ENCODE measurements around the gene ST3GAL2.
"Not testable (repeated sequence)": the region's sequence is repeated elsewhere in the genome, so short reads cannot be mapped to it uniquely, and the experiment has no call there.

The ST3GAL2 gene

GRCh38 chr16:70381604-70382342 is 57.1 kb downstream of the ST3GAL2 start:
- no peak for DNase-seq

DNA sequence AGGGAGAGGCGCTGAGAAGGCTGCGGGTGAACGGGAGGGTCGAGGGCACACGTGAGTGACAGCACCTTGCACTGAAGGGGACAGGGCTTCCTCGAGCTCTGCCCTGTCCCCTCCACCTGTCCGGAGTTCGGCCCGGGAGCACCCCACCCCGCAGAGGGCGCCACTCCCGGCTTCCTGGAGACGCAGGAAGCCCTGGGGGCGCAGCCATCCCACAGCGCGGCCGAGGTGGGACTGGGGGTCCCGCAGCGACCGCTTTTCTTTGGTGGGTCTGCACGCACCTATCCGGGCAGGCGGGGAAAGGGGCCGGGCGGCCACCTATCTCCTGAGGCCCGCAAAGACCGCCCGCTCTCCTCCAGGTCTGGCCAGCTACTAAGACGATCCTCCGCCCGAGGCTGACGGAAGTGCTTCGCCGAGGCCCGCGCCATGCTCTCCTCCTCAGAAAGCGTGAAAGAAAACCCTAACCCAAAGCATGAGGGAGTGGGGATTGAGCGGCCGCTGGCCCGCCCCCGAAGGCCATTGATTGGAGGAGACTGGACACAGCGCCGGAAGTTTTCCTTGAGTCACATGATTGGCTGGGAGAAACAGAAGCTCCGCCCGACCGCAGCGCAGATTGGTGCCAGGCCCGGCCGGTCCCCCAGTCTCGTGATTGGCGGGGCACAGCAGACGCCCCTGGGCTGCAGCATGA is 57.8 kb downstream of the ST3GAL2 start:
- DNase-seq = peak; percentile 96

GRCh38 chr16:70380248-70380918 is 58.5 kb downstream of the ST3GAL2 start:
- peak; percentile 83 for DNase-seq

- no peak for DNase-seq
Observed at GRCh38 chr16:70378869-70379493, 59.9 kb downstream of the ST3GAL2 start.

GRCh38 chr16:70377782-70378181 is 61.1 kb downstream of the ST3GAL2 start:
- DNase-seq = no peak

DNA sequence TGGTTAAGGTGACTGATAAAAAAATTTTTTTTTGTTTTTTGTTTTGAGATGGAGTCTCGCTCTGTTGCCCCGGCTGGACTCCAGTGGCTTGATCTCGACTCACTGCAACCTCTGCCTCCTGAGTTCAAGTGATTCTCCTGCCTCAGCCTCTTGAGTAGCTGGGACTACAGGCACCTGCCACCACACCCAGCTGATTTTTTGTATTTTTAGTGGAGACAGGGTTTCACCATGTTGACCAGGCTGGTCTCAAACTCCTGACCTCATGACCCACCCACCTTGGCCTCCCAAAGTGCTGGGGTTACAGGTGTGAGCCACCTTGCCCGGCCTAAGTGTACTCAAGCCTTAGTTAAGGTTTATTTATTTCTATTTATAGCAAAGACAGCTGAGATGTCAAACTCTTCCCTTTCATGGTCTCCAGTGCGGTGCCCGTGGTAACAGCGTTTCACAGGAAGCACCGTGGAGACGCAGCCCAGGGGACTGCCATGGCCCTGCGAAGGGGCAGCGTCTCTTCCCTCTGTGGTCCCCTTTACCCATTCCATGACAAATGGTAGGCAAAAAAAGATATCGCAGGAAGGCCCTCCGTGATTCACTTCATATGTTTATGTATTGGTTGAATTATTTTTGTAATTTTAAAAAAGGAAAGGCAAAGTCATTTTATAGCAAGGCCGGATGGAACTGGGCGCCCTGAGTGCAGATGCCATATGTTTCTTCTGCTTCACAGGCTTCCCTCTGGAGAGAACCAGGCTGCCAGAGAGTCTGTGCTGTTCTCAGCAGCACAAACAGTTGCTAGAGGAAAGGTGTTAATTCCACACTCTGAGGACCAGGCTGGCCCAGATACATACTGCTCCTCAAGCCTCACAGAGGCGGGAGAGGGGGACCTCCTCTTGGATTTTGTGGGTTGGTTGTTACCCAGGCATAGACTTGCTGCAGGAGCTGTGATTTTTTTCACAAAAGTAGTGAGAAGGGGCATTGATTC is 63.0 kb downstream of the ST3GAL2 start:
- DNase-seq = no peak

GRCh38 chr16:70374213-70374612 is 64.7 kb downstream of the ST3GAL2 start:
- DNase-seq = no peak

- no peak for DNase-seq
Observed at GRCh38 chr16:70372921-70373728, 65.8 kb downstream of the ST3GAL2 start.

GRCh38 chr16:70370924-70371323 is 68.0 kb downstream of the ST3GAL2 start:
- no peak for DNase-seq

GRCh38 chr16:70370145-70370544 is 68.8 kb downstream of the ST3GAL2 start:
- DNase-seq = peak; percentile 46

GRCh38 chr16:70364399-70364798 is 74.5 kb downstream of the ST3GAL2 start:
- no peak for DNase-seq

GRCh38 chr16:70359552-70359951 is 79.3 kb downstream of the ST3GAL2 start:
- no peak for DNase-seq

DNA sequence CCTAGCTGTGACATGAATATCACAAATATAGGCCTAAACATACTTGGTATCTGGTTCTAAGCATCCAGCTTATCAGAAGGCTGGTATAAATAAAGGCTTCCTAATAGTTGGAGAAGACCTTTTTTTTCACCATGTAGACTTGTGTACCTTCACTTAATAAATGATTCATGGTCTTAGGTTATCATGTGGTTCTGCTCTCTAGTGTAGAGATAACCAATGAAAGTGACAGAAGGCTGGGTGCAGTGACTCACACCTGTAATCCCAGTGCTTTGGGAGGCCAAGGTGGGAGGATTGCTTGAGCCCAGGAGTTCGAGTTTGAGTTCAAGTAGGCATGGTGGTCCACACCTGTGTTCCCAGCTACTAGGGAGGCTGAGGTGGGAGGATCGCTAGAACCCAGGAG is 89.1 kb downstream of the ST3GAL2 start:
- DNase-seq = no peak

DNA sequence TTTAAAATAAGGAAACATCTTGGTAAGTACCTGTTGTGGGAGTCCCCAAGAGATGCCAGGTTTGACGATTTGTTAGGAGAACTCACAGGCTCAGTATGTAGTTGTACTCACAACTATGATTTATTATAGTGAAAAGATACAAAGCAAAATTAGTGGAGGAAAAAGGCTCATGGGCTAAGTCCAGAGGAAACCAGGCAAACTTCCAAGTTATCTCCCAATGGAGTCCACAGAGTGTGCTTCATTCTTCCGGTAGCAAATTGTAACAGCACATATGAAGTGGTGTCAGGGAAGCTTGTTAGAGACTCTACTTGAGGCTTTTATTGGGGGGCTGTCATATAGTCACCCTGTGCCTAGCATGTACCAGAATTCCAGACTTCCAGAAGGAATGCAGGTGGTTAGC is 89.9 kb downstream of the ST3GAL2 start:
- DNase-seq = no peak

DNA sequence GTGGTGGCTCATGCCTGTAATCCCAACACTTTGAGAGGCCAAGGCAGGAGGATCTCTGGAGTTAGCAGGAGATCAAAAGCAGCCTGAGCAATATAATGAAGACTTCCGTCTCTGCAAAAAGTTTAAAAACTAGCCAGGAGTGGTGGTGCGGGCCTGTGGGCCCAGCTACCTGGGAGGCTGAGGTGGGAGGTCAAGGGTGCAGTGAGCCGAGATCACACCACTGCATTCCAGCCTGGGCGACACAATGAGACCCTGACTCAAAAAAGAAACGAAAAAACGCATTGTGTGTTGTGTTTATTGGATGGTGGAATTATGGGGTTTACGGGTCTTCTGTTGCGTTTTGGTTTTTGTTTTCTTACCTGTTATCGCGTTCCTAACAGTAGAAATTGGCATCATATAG is 93.1 kb downstream of the ST3GAL2 start:
- DNase-seq = no peak

GRCh38 chr16:70342016-70342415 is 96.9 kb downstream of the ST3GAL2 start:
- DNase-seq = no peak

DNA sequence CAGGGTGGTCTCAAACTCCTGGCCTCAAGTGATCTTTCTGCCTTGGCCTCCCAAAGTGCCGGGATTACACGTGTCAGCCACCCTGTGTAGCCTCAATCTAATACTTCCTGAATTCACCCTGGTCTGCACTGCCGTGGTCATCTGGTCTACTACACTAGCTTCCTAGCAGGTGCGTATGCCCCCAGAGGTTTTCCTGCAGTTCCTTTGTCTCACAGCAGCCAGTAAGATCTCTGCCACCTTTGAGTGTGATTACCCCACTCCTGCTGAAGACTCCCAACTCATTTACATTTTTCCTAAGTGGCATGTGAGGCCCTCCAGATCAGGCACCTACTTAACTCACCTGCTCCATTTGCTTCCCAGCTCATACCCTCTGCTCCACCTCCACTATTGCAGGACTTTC is 97.3 kb downstream of the ST3GAL2 start:
- no peak for DNase-seq

GRCh38 chr16:70337814-70338213 is 101.1 kb downstream of the ST3GAL2 start:
- no peak for DNase-seq

DNA sequence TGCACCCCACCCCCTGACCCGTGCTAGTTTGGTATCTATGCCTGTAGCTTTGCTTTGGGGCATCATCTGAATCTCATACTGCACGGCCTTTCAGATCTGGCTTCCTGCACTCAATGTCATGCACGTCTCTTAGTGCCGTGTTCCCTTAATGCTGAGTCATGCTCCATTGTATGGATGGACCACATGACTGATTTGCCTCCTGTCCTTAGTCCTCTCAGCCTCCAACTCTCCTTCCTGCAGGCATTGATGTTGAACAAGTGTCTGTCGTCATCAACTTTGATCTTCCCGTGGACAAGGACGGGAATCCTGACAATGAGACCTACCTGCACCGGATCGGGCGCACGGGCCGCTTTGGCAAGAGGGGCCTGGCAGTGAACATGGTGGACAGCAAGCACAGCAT is 106.2 kb downstream of the ST3GAL2 start:
- DNase-seq = not testable (repeated sequence)

DNA sequence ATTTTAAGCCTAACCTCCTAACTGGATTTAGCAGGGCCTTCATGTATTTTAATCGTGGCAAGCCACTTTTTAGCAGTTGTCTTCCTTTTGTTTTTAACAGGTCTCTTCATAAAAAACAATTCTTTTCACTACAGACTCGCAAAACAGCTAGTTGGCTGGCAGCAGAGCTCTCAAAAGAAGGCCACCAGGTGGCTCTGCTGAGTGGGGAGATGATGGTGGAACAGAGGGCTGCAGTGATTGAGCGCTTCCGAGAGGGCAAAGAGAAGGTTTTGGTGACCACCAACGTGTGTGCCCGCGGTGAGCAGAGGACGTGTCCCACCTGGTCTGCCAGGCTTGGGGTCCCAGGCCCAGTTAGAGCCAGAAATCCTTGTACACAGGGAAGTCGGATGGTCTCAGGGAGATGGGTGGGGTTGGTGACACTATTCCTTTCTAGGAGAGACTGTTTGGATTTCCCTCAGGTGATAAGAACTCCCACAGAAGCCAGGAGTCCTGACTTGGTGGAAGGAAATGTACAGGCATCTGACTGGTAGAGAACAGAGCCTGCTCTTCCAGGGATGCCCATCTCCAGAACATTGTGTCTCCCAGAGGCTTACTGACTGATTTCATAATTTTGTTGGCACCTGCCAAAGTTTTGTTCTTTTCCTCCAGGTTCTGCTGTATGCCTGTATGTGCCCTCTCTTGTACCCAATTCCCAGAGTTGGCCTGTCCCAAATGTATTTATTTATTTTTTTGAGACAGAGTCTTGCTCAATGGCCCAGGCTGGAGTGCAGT is 107.1 kb downstream of the ST3GAL2 start:
- DNase-seq = peak; percentile 17

DNA sequence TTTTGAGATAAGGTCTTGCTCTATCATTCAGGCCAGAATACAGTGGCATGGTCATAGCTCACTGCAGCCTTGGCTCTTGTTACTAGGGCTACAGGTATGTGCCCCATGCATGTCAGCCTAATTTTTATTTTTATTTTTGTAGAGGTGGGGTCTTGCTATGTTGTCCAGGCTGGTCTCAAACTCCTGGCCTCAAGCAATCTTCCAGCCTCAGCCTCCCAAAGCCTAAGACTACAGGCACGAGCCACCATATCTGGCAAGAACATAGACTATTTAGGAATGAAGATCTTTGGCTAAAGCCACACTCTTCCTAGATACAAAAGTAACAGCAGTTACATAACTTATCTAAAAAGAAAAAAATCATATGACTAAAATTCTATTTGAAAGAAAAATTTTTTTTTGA is 107.8 kb downstream of the ST3GAL2 start:
- no peak for DNase-seq
